ENCODE measurements around the gene EREG. TPM values are rescaled to one million over a fixed set of nuclear protein-coding genes. Genes with fewer than 3 reads are reported as not detected.

The EREG gene
- total and polyA plus RNA-seq, 10 of the 15 experiments (the other 5 are each of a cell fraction or from before 2014, with no cell fraction given), result not detected

GRCh38 chr4:74366367-74366911 is 1.5 kb downstream of the EREG start (continued):
- TF ChIP-seq, protein P1, sequence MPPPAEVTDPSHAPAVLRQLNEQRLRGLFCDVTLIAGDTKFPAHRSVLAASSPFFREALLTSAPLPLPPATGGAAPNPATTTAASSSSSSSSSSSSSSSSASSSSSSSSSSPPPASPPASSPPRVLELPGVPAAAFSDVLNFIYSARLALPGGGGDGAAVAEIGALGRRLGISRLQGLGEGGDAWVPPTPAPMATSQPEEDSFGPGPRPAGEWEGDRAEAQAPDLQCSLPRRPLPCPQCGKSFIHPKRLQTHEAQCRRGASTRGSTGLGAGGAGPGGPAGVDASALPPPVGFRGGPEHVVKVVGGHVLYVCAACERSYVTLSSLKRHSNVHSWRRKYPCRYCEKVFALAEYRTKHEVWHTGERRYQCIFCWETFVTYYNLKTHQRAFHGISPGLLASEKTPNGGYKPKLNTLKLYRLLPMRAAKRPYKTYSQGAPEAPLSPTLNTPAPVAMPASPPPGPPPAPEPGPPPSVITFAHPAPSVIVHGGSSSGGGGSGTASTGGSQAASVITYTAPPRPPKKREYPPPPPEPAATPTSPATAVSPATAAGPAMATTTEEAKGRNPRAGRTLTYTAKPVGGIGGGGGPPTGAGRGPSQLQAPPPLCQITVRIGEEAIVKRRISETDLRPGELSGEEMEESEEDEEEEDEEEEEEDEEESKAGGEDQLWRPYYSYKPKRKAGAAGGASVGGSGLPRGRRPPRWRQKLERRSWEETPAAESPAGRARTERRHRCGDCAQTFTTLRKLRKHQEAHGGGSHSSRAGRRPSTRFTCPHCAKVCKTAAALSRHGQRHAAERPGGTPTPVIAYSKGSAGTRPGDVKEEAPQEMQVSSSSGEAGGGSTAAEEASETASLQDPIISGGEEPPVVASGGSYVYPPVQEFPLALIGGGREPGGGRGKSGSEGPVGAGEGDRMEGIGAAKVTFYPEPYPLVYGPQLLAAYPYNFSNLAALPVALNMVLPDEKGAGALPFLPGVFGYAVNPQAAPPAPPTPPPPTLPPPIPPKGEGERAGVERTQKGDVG (CRISPR knock-in tag; IDR thresholded peaks at IDR 0.05), result no peak
- TF ChIP-seq, protein P2, sequence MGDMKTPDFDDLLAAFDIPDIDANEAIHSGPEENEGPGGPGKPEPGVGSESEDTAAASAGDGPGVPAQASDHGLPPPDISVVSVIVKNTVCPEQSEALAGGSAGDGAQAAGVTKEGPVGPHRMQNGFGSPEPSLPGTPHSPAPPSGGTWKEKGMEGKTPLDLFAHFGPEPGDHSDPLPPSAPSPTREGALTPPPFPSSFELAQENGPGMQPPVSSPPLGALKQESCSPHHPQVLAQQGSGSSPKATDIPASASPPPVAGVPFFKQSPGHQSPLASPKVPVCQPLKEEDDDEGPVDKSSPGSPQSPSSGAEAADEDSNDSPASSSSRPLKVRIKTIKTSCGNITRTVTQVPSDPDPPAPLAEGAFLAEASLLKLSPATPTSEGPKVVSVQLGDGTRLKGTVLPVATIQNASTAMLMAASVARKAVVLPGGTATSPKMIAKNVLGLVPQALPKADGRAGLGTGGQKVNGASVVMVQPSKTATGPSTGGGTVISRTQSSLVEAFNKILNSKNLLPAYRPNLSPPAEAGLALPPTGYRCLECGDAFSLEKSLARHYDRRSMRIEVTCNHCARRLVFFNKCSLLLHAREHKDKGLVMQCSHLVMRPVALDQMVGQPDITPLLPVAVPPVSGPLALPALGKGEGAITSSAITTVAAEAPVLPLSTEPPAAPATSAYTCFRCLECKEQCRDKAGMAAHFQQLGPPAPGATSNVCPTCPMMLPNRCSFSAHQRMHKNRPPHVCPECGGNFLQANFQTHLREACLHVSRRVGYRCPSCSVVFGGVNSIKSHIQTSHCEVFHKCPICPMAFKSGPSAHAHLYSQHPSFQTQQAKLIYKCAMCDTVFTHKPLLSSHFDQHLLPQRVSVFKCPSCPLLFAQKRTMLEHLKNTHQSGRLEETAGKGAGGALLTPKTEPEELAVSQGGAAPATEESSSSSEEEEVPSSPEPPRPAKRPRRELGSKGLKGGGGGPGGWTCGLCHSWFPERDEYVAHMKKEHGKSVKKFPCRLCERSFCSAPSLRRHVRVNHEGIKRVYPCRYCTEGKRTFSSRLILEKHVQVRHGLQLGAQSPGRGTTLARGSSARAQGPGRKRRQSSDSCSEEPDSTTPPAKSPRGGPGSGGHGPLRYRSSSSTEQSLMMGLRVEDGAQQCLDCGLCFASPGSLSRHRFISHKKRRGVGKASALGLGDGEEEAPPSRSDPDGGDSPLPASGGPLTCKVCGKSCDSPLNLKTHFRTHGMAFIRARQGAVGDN (IDR thresholded peaks at IDR 0.05), result no peak
- TF ChIP-seq ZNF207 (IDR thresholded peaks at IDR 0.05; ENCODE audit: borderline replicate concordance) (no peak), KAT2A (conservative IDR thresholded peaks at IDR 0.05; ENCODE audit: control insufficient read depth, low read depth, low read length) (no peak), TARDBP (IDR thresholded peaks at IDR 0.05; ENCODE audit: borderline replicate concordance) (no peak), CEBPZ (IDR thresholded peaks at IDR 0.05; ENCODE audit: low read depth, low read length) (no peak), BHLHE40 (IDR thresholded peaks at IDR 0.05; ENCODE audit: borderline replicate concordance in 1 of 2, low read depth in 2 of 2, low read length in 1 of 2) (0 out of 4 replicates have a peak, but pooled peaks of 1 of the 2 experiments have one; percentile 23)

All from GM12878 (cell line).